GM12875 (cell line): ENCODE measurements around the gene PROC.

ENCODE experiments used
- H3K4me3 ChIP-seq: one replicate; pipeline ENCODE4 v1.5.1; 2011; ENCODE audit warnings: low read depth, low read length, control low read depth
- CTCF ChIP-seq: IDR thresholded peaks from 2 replicates; pipeline ENCODE4 v1.5.1; 2011; ENCODE audit warnings: low read depth, mild to moderate bottlenecking, control low read depth, inconsistent platforms, low read length, moderate library complexity, borderline replicate concordance; ENCODE audit not compliant: insufficient read depth

The PROC gene

GRCh38 chr2:127423880-127424279, 5.7 kb downstream of the PROC start:
- no peak for TF ChIP-seq CTCF
- no peak overlapping the region for H3K4me3 ChIP-seq

- TF ChIP-seq CTCF = no peak
- H3K4me3 ChIP-seq = no peak overlapping the region
Measured at GRCh38 chr2:127424598-127425520, 6.6 kb downstream of the PROC start.

GRCh38 chr2:127425540-127426490, 7.6 kb downstream of the PROC start:
- no peak overlapping the region for H3K4me3 ChIP-seq
- no peak for TF ChIP-seq CTCF

GRCh38 chr2:127426501-127427354, 8.5 kb downstream of the PROC start:
- no peak overlapping the region for H3K4me3 ChIP-seq
- TF ChIP-seq CTCF = no peak

- no peak for TF ChIP-seq CTCF
- H3K4me3 ChIP-seq = no peak overlapping the region
Measured at GRCh38 chr2:127427376-127428056, 9.3 kb downstream of the PROC start.
